GM23338 (cell line): ENCODE results near the gene GRIFIN. TPM values are rescaled to one million over a fixed set of nuclear protein-coding genes. Genes with fewer than 3 reads are reported as not detected.
"Not testable (repeated sequence)": the region's sequence is repeated elsewhere in the genome, so short reads cannot be mapped to it uniquely, and the experiment has no call there.

Experiments
- ATAC-seq: fragments of 200-7000 bp; cut with Tn5 transposase; 3 replicates; pipeline ENCODE4 v1.9.1; 2020
- DNase-seq: peaks from one replicate; pipeline ENCODE4 v3.0.0-alpha.2; 2015; ENCODE audit warnings: low spot score
- H2AFZ ChIP-seq: fragments of 200-600 bp; sonication (generic); 2 replicates; pipeline ENCODE4 v1.8.0; 2016; ENCODE audit warnings: antibody characterized with exemption, mild to moderate bottlenecking, moderate library complexity
- H3F3A ChIP-seq: fragments of 200-600 bp; sonication (generic); replicated peaks from 2 replicates; pipeline ENCODE4 v1.8.0; 2017; ENCODE audit warnings: antibody characterized with exemption, mixed run types, low read depth
- H3K27ac ChIP-seq: fragments of 200-600 bp; sonication (generic); 2 replicates; pipeline ENCODE4 v1.6.1; 2016; ENCODE audit warnings: low read depth
- H3K27me3 ChIP-seq: fragments of 200-600 bp; sonication (generic); 2 replicates; pipeline ENCODE4 v1.8.0; 2016; ENCODE audit warnings: mild to moderate bottlenecking, mixed run types, moderate library complexity; ENCODE audit not compliant: insufficient read depth
- H3K36me3 ChIP-seq: fragments of 200-600 bp; sonication (generic); 2 replicates; pipeline ENCODE4 v1.8.0; 2016; ENCODE audit warnings: mild to moderate bottlenecking; ENCODE audit not compliant: insufficient read depth
- H3K4me1 ChIP-seq: fragments of 200-600 bp; sonication (generic); 2 replicates; pipeline ENCODE4 v1.8.0; 2016; ENCODE audit warnings: mild to moderate bottlenecking, moderate library complexity; ENCODE audit not compliant: insufficient read depth
- H3K4me2 ChIP-seq: fragments of 200-600 bp; sonication (generic); 2 replicates; pipeline ENCODE4 v1.7.1; 2017; ENCODE audit warnings: mixed run types
- H3K4me3 ChIP-seq: fragments of 200-600 bp; sonication (generic); 2 replicates; pipeline ENCODE4 v1.6.1; 2016; ENCODE audit warnings: mixed run types
- H3K79me2 ChIP-seq: fragments of 200-600 bp; sonication (generic); replicated peaks from 2 replicates; pipeline ENCODE4 v1.8.0; 2017; ENCODE audit warnings: mild to moderate bottlenecking; ENCODE audit not compliant: insufficient read depth
- H3K9me2 ChIP-seq: fragments of 200-600 bp; sonication (generic); 2 replicates; pipeline ENCODE4 v1.8.0; 2017; ENCODE audit not compliant: insufficient read depth
- H4K20me1 ChIP-seq: fragments of 200-600 bp; sonication (generic); replicated peaks from 2 replicates; pipeline ENCODE4 v1.8.0; 2017; ENCODE audit warnings: mild to moderate bottlenecking; ENCODE audit not compliant: insufficient read depth
- H3K27ac Mint-ChIP-seq: 2 replicates; pipeline ENCODE4 v1.8.0; 2020; ENCODE audit warnings: inconsistent platforms, mild to moderate bottlenecking, moderate library complexity, mixed read lengths
- H3K27me3 Mint-ChIP-seq: 3 replicates; pipeline ENCODE4 v1.8.0; 2022; ENCODE audit warnings: low read depth, mild to moderate bottlenecking, moderate library complexity, mixed read lengths, inconsistent platforms; ENCODE audit not compliant: insufficient read depth, poor library complexity
- H3K36me3 Mint-ChIP-seq: 3 replicates; pipeline ENCODE4 v1.8.0; 2021; ENCODE audit warnings: low read depth, mild to moderate bottlenecking, inconsistent platforms, moderate library complexity, mixed read lengths
- H3K4me1 Mint-ChIP-seq: 3 replicates; pipeline ENCODE4 v1.8.0; 2020; ENCODE audit warnings: mild to moderate bottlenecking, inconsistent platforms, mixed read lengths
- H3K4me3 Mint-ChIP-seq: 3 replicates; pipeline ENCODE4 v1.8.0; 2021; ENCODE audit warnings: moderate library complexity, mild to moderate bottlenecking, inconsistent platforms, mixed read lengths
- H3K9me3 Mint-ChIP-seq: 3 replicates; pipeline ENCODE4 v1.8.0; 2020; ENCODE audit warnings: moderate library complexity, mild to moderate bottlenecking, inconsistent platforms, mixed read lengths
- CREB1 ChIP-seq: fragments of 250-450 bp; sonication (Bioruptor Pico); IDR thresholded peaks from 2 replicates; pipeline ENCODE4 v1.5.0; 2020; ENCODE audit warnings: low read depth, mild to moderate bottlenecking, moderate library complexity
- EZH2 ChIP-seq: fragments of 200-600 bp; sonication (generic); IDR thresholded peaks from one replicate; pipeline ENCODE4 v1.8.0; 2017; ENCODE audit warnings: antibody characterized with exemption, mild to moderate bottlenecking, low read depth; ENCODE audit not compliant: unreplicated experiment
- POLR2AphosphoS5 ChIP-seq: IDR thresholded peaks from 2 replicates; pipeline ENCODE4 v1.6.1; 2016; ENCODE audit warnings: antibody characterized with exemption, low read depth
- STAT1 ChIP-seq: IDR thresholded peaks from one replicate; pipeline ENCODE4 v1.6.1; 2016; ENCODE audit warnings: antibody characterized with exemption; ENCODE audit not compliant: unreplicated experiment
- ZNF114 ChIP-seq: fragments of 250-450 bp; sonication (Bioruptor Pico); IDR thresholded peaks from 2 replicates; pipeline ENCODE4 v1.5.0; 2020; ENCODE audit warnings: mild to moderate bottlenecking, moderate library complexity
- polyA plus RNA-seq: library from polyadenylated mRNA; unstranded; fragments of >200 nt; fragmentation: Nextera tagmentation; extraction: Ambion mirVana; gene quantifications from 2 replicates; pipeline ENCODE4 v1.2.1, GENCODE V29; 2016
- total RNA-seq: library from RNA; depleted of rRNA; stranded (reverse); fragments of >200 nt; shearing (Covaris generic); gene quantifications from 2 replicates; pipeline ENCODE4 v1.2.3, GENCODE V29; 2014
- TF ChIP-seq, protein P1 (sequence below), 2 experiments: fragments of 200-600 bp in 1 of 2; sonication (generic) in 1 of 2; conservative IDR thresholded peaks; 2 replicates each; pipeline versions ENCODE4 v1.5.1 to v1.6.1; 2016 to 2017; ENCODE audit warnings: antibody characterized with exemption in 2 of 2, low read depth in 2 of 2, mild to moderate bottlenecking in 2 of 2, moderate library complexity in 1 of 2
- TF ChIP-seq, protein P2 (sequence below): IDR thresholded peaks from one replicate; pipeline ENCODE4 v1.6.1; 2018; ENCODE audit warnings: antibody characterized with exemption; ENCODE audit not compliant: unreplicated experiment
- TF ChIP-seq, protein P3 (sequence below): IDR thresholded peaks from 2 replicates; pipeline ENCODE4 v1.6.1; 2016; ENCODE audit warnings: antibody characterized with exemption

GRIFIN gene
- total and polyA plus RNA-seq, 2 experiments from 2014 or later, result not detected

DNA sequence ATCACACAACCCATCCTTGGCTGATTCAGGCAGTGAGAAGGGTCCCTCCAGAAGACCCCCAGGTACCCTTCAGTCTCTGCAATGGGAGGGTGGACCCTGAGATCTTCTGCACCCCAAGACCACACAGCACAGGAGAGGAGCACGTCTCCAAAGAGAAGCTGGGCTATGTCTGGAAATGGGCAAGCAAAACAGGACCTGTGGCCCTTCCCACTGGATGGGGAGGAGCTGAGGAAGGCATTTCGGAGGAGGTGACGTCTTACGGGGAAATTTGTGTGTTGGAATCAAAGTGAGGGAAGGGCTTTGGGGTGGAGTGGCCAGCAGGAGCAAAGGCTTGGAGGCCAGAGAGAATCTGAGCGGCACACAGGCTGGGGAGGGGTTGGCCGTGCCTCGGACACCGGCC lies 16.5 kb downstream of the GRIFIN start (continued):
- TF ChIP-seq, protein P1, sequence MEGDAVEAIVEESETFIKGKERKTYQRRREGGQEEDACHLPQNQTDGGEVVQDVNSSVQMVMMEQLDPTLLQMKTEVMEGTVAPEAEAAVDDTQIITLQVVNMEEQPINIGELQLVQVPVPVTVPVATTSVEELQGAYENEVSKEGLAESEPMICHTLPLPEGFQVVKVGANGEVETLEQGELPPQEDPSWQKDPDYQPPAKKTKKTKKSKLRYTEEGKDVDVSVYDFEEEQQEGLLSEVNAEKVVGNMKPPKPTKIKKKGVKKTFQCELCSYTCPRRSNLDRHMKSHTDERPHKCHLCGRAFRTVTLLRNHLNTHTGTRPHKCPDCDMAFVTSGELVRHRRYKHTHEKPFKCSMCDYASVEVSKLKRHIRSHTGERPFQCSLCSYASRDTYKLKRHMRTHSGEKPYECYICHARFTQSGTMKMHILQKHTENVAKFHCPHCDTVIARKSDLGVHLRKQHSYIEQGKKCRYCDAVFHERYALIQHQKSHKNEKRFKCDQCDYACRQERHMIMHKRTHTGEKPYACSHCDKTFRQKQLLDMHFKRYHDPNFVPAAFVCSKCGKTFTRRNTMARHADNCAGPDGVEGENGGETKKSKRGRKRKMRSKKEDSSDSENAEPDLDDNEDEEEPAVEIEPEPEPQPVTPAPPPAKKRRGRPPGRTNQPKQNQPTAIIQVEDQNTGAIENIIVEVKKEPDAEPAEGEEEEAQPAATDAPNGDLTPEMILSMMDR (conservative IDR thresholded peaks at IDR 0.05; ENCODE audit: low read depth in 2 of 2), result no peak
- TF ChIP-seq POLR2AphosphoS5, result no peak

DNA sequence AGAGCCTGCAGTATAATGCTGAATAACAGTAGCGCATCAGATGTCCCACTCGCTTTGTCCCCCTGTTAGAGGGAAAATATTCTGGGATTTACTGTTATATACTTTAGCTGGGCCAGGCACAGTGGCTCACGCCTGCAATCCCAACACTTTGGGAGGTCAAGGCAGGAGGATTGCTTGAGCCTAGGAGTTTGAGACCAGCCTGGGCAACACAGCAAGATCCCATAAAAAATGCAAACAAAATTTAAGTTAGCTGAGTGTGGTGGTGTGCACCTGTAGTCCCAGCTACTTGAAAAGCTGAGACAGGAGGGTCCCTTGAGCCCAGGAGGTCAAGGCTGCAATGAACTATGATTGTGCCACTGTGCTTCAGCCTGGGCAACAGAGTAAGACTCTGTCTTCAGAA lies 22.3 kb downstream of the GRIFIN start:
- not testable (repeated sequence) for H3K4me2 ChIP-seq, H3K9me2 ChIP-seq, H3K79me2 ChIP-seq, H3K36me3 Mint-ChIP-seq, H3K27me3 Mint-ChIP-seq, H3K9me3 Mint-ChIP-seq, H3K27ac ChIP-seq, DNase-seq, H3K27ac Mint-ChIP-seq, H4K20me1 ChIP-seq, H3K4me3 Mint-ChIP-seq, H3K36me3 ChIP-seq, H2AFZ ChIP-seq, H3F3A ChIP-seq, H3K4me3 ChIP-seq, ATAC-seq, H3K4me1 ChIP-seq, H3K27me3 ChIP-seq, H3K4me1 Mint-ChIP-seq

DNA sequence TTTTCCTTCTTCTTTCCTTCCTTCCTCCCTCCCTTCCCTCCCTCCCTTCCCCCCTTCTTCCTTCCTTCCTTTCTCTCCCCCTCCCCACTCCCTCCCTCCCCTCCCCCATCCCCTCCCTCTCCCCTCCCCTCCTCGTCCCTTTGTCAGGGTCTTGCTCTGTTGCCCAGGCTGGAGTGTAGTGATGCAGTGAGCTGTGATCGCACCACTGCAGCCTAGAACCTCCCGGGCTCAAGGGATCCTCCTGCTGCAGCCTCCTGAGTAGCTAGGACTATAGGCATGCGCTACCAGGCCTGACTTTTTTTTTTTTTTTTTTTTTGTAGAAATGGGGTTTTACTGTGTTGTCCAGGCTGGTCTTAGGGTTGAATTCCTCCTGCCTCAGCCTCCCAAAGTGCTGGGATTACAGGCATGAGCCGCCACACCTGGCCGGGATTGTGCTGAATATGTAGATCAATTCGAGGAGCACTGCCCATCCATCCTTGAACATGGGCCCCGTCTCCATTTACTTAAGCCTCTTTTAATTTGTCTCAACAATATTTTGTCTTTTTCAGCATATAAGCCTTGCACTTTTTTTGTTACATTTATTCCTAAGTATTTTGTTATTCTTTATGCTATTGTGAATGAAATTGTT lies 23.4 kb downstream of the GRIFIN start:
- H3K4me1 ChIP-seq, result peaks cover 4% of the 10 kb centered on the region; the same call in 1 of the 2 replicates
- no peaks in the 10 kb centered on the region for H4K20me1 ChIP-seq
- H3K4me1 Mint-ChIP-seq, result peaks cover 4% of the 10 kb centered on the region; the same call in 2 of the 3 replicates
- no peaks in the 10 kb centered on the region for H3K36me3 ChIP-seq
- H3K9me3 Mint-ChIP-seq, result peaks cover 4% of the 10 kb centered on the region; the same call in 1 of the 3 replicates
- no peaks in the 10 kb centered on the region for H3K27me3 ChIP-seq
- no peaks in the 10 kb centered on the region for H3K36me3 Mint-ChIP-seq
- H3K4me3 ChIP-seq, result no peak overlapping the region
- ATAC-seq (no peak), DNase-seq (no peak)
- peaks cover 11% of the 10 kb centered on the region for H3K27me3 Mint-ChIP-seq
- H3K4me2 ChIP-seq, result no peak overlapping the region
- H3K27ac Mint-ChIP-seq, result no peak overlapping the region
- no peak overlapping the region for H3K27ac ChIP-seq
- H2AFZ ChIP-seq, result no peak overlapping the region
- H3F3A ChIP-seq, result peaks cover 5% of the 10 kb centered on the region; the same call in 1 of the 2 replicates
- H3K4me3 Mint-ChIP-seq, result no peak overlapping the region
- H3K79me2 ChIP-seq, result no peaks in the 10 kb centered on the region
- H3K9me2 ChIP-seq, result no peaks in the 10 kb centered on the region
- TF ChIP-seq CREB1, result no peak
- TF ChIP-seq POLR2AphosphoS5, result no peak
- TF ChIP-seq EZH2, result no peak
- TF ChIP-seq ZNF114 (CRISPR knock-in tag), result no peak
- TF ChIP-seq, protein P2, sequence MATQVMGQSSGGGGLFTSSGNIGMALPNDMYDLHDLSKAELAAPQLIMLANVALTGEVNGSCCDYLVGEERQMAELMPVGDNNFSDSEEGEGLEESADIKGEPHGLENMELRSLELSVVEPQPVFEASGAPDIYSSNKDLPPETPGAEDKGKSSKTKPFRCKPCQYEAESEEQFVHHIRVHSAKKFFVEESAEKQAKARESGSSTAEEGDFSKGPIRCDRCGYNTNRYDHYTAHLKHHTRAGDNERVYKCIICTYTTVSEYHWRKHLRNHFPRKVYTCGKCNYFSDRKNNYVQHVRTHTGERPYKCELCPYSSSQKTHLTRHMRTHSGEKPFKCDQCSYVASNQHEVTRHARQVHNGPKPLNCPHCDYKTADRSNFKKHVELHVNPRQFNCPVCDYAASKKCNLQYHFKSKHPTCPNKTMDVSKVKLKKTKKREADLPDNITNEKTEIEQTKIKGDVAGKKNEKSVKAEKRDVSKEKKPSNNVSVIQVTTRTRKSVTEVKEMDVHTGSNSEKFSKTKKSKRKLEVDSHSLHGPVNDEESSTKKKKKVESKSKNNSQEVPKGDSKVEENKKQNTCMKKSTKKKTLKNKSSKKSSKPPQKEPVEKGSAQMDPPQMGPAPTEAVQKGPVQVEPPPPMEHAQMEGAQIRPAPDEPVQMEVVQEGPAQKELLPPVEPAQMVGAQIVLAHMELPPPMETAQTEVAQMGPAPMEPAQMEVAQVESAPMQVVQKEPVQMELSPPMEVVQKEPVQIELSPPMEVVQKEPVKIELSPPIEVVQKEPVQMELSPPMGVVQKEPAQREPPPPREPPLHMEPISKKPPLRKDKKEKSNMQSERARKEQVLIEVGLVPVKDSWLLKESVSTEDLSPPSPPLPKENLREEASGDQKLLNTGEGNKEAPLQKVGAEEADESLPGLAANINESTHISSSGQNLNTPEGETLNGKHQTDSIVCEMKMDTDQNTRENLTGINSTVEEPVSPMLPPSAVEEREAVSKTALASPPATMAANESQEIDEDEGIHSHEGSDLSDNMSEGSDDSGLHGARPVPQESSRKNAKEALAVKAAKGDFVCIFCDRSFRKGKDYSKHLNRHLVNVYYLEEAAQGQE, result no peak
- no peak for TF ChIP-seq STAT1
- TF ChIP-seq, protein P3, sequence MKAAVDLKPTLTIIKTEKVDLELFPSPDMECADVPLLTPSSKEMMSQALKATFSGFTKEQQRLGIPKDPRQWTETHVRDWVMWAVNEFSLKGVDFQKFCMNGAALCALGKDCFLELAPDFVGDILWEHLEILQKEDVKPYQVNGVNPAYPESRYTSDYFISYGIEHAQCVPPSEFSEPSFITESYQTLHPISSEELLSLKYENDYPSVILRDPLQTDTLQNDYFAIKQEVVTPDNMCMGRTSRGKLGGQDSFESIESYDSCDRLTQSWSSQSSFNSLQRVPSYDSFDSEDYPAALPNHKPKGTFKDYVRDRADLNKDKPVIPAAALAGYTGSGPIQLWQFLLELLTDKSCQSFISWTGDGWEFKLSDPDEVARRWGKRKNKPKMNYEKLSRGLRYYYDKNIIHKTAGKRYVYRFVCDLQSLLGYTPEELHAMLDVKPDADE, result no peak
